ENCODE measurements around the gene NUDT5. TPM values are rescaled to one million over a fixed set of nuclear protein-coding genes. Genes with fewer than 3 reads are reported as not detected.

Gene NUDT5
- total RNA-seq, 2 experiments from 2014 or later, result 11.6 to 13.5 TPM

DNA sequence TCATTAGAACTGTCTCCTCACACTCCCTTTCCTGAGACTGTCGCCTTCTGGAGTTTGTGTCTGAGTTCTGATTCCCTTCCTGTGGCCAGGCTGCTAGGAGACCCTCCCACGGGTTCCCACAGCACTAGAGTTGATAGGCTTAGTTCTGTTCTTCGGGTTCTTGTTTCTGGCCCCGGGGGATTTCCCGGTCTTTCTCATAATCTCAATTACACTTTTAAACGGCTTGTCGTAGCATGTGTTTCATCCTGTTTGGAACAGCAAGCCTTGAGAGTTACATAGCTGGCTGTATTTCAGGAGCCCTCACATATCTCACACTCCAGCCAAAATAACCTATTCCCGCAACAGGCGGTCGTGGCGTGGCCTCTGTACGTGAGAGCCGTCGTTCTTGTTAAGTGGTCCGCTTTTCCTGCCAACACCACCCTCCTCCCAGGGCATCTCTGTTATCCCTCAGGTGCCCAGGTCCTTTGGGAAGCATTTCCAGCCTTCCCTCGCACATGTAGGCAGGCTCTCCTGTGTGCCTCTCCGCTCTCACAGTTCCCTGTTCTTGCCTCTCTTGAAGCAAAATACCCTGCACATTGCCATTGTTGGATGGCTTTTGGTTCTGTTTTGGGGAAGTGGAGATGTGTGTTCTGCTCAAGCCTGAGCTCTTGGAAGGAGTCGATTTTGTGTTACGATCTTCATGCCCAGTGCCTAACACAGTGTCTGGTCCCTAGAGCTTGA lies 46.3 kb upstream of the NUDT5 start:
- ATAC-seq (ENCODE audit: poor library complexity), result no peak
- H3K4me1 ChIP-seq (ENCODE audit: insufficient read depth, low read length), result no peaks in the 10 kb centered on the region
- ChIA-PET CTCF (no interaction called here), POLR2A (no interaction called here)
- no peak overlapping the region for H3K4me3 ChIP-seq (ENCODE audit: low read length)
- H3K9me3 Mint-ChIP-seq, result no peaks in the 10 kb centered on the region
- H3K27me3 Mint-ChIP-seq, result no peaks in the 10 kb centered on the region
- intact Hi-C loops (cut with DNase I, micrococcal nuclease), result no loop called here
- no peak overlapping the region for H3K27ac ChIP-seq (ENCODE audit: low read depth in 1 of 2, low read length in 2 of 2)
- peak overlapping the region; percentile 87 for H3K27ac Mint-ChIP-seq
- no peak overlapping the region for H3K4me3 Mint-ChIP-seq
- TF ChIP-seq, protein P1, sequence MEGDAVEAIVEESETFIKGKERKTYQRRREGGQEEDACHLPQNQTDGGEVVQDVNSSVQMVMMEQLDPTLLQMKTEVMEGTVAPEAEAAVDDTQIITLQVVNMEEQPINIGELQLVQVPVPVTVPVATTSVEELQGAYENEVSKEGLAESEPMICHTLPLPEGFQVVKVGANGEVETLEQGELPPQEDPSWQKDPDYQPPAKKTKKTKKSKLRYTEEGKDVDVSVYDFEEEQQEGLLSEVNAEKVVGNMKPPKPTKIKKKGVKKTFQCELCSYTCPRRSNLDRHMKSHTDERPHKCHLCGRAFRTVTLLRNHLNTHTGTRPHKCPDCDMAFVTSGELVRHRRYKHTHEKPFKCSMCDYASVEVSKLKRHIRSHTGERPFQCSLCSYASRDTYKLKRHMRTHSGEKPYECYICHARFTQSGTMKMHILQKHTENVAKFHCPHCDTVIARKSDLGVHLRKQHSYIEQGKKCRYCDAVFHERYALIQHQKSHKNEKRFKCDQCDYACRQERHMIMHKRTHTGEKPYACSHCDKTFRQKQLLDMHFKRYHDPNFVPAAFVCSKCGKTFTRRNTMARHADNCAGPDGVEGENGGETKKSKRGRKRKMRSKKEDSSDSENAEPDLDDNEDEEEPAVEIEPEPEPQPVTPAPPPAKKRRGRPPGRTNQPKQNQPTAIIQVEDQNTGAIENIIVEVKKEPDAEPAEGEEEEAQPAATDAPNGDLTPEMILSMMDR (IDR thresholded peaks at IDR 0.05), result no peak
- DNase-seq, result peak in 2 of 14 experiments; percentile 19 to 29
- H3K9me3 ChIP-seq (ENCODE audit: control insufficient read depth in 1 of 2, insufficient read depth in 1 of 2, low read length in 2 of 2), result no peaks in the 10 kb centered on the region
- peaks cover 59% of the 10 kb centered on the region for H3K36me3 ChIP-seq (ENCODE audit: insufficient read depth, low read length)
- H3K4me1 Mint-ChIP-seq (ENCODE audit: low read depth), result peaks cover 19% of the 10 kb centered on the region
- peaks cover 87% of the 10 kb centered on the region for H3K36me3 Mint-ChIP-seq (ENCODE audit: low read depth)
- no peaks in the 10 kb centered on the region for H3K27me3 ChIP-seq (ENCODE audit: control insufficient read depth in 1 of 2, insufficient read depth in 2 of 2, low read length in 2 of 2)

DNA sequence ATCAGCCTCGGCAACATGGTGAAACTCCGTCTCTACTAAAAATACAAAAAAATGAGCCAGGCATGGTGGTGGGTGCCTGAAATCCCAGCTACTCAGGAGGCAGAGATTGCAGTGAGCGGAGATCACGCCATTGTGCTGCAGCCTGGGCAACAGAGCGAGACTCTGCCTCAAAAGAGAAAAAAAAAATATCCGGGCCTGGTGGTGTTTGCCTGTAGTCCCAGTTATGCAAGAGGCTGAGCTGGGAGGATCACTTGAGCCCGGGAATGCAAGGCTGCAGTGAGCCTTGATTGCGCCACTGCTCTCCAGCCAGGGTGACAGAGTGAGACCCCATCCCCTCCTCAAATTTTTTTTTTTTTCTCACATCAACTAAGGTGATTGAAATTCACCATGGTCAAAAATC lies 43.1 kb upstream of the NUDT5 start:
- Histone ChIP-seq H3K4me1 (ENCODE audit: insufficient read depth, low read length) (no peaks in the 10 kb centered on the region), H3K4me3 (ENCODE audit: low read length) (no peak overlapping the region), H3K27ac (ENCODE audit: low read depth in 1 of 2, low read length in 2 of 2) (no peak overlapping the region), H3K27me3 (ENCODE audit: control insufficient read depth in 1 of 2, insufficient read depth in 2 of 2, low read length in 2 of 2) (no peaks in the 10 kb centered on the region), H3K36me3 (ENCODE audit: insufficient read depth, low read length) (peaks cover 57% of the 10 kb centered on the region), H3K9me3 (ENCODE audit: control insufficient read depth in 1 of 2, insufficient read depth in 1 of 2, low read length in 2 of 2) (no peaks in the 10 kb centered on the region)
- intact Hi-C loops (cut with DNase I, micrococcal nuclease), result no loop called here
- DNase-seq (no peak), ATAC-seq (ENCODE audit: poor library complexity) (no peak)
- Mint-ChIP-seq H3K27ac (no peak overlapping the region), H3K27me3 (no peaks in the 10 kb centered on the region), H3K4me1 (ENCODE audit: low read depth) (peaks cover 19% of the 10 kb centered on the region), H3K9me3 (no peaks in the 10 kb centered on the region), H3K4me3 (no peak overlapping the region), H3K36me3 (ENCODE audit: low read depth) (peaks cover 86% of the 10 kb centered on the region)
- TF ChIP-seq, protein P1 (IDR thresholded peaks at IDR 0.05), result no peak
- CTCF ChIA-PET, result interaction anchor here (1.1 kb wide), 1 partner anchor 24 kb away, joined by 4 read pairs; no protein-coding TSS in a partner anchor
- POLR2A ChIA-PET, result no interaction called here

DNA sequence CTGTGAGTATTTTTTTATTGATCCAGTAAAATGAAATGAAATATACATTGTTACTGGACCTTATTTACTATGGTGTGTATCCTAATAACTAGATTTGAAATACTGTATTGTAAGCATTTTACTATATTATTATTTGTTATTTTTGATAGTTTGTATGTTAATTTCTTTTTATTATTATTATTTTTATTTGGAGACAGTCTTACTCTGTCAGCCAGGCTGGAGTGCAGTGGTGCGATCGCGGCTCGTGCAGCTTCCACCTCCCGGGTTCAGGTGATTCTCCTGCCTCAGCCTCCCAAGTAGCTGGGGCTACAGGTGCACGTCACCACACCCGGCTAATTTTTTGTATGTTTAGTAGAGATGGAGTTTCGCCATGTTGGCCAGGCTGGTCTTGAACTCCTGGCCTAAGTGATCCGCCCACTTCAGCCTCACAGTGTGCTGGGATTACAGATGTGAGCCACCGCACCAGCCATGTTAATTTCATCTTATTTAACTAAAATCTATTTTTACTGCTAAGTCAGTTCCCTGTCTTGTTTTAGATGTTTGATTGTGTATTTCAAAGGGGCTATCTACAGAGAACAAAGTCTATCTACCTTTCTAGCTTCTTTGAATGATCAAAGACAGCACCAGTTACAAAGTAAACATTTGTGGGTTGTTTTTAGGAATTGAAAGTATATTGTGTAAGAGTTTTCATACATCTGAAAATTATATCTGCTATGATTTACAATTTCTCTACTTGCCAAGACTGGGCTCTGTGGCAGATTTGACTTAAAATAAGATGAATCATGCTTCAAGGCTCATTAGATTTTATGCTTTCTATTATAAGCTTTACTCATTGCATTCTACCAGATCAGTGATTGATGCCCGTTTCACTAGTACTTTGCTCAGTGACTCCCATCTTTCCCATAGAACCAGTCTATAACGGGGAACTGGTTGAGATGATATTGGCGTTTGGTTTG lies 41.9 kb upstream of the NUDT5 start:
- intact Hi-C loops (cut with DNase I, micrococcal nuclease), result no loop called here
- H3K27ac ChIP-seq (ENCODE audit: low read depth in 1 of 2, low read length in 2 of 2), result no peak overlapping the region

More for the DNA sequence above, 41.9 kb upstream of the NUDT5 start:
- H3K4me1 Mint-ChIP-seq (ENCODE audit: low read depth), result peaks cover 19% of the 10 kb centered on the region
- Histone ChIP-seq H3K4me1 (ENCODE audit: insufficient read depth, low read length) (no peaks in the 10 kb centered on the region), H3K4me3 (ENCODE audit: low read length) (no peak overlapping the region), H3K27me3 (ENCODE audit: control insufficient read depth in 1 of 2, insufficient read depth in 2 of 2, low read length in 2 of 2) (no peaks in the 10 kb centered on the region), H3K9me3 (ENCODE audit: control insufficient read depth in 1 of 2, insufficient read depth in 1 of 2, low read length in 2 of 2) (no peaks in the 10 kb centered on the region), H3K36me3 (ENCODE audit: insufficient read depth, low read length) (peaks cover 60% of the 10 kb centered on the region)
- ChIA-PET CTCF (no interaction called here), POLR2A (no interaction called here)
- no peak overlapping the region for H3K4me3 Mint-ChIP-seq
- H3K27ac Mint-ChIP-seq, result no peak overlapping the region
- H3K36me3 Mint-ChIP-seq (ENCODE audit: low read depth), result peaks cover 84% of the 10 kb centered on the region
- ATAC-seq (ENCODE audit: poor library complexity) (no peak), DNase-seq (no peak)
- H3K27me3 Mint-ChIP-seq, result no peaks in the 10 kb centered on the region
- no peaks in the 10 kb centered on the region for H3K9me3 Mint-ChIP-seq
- TF ChIP-seq, protein P1 (IDR thresholded peaks at IDR 0.05), result no peak

All from CD4-positive, alpha-beta T cell (primary cell).